Astrocyte (in vitro differentiated cells and primary cell): ENCODE results near the gene NCOR1.

Experiments used
- EZH2 ChIP-seq: IDR thresholded peaks from 2 replicates; pipeline ENCODE4 v1.6.1; 2012; ENCODE audit warnings: mild to moderate bottlenecking, low read length, inconsistent platforms; ENCODE audit not compliant: insufficient read depth
- TF ChIP-seq, protein P1 (sequence below): IDR thresholded peaks from 2 replicates; pipeline ENCODE4 v1.5.1; 2011; ENCODE audit warnings: low read depth, mild to moderate bottlenecking, inconsistent platforms, low read length, moderate library complexity; ENCODE audit not compliant: insufficient read depth

- TF ChIP-seq, protein P1, sequence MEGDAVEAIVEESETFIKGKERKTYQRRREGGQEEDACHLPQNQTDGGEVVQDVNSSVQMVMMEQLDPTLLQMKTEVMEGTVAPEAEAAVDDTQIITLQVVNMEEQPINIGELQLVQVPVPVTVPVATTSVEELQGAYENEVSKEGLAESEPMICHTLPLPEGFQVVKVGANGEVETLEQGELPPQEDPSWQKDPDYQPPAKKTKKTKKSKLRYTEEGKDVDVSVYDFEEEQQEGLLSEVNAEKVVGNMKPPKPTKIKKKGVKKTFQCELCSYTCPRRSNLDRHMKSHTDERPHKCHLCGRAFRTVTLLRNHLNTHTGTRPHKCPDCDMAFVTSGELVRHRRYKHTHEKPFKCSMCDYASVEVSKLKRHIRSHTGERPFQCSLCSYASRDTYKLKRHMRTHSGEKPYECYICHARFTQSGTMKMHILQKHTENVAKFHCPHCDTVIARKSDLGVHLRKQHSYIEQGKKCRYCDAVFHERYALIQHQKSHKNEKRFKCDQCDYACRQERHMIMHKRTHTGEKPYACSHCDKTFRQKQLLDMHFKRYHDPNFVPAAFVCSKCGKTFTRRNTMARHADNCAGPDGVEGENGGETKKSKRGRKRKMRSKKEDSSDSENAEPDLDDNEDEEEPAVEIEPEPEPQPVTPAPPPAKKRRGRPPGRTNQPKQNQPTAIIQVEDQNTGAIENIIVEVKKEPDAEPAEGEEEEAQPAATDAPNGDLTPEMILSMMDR: no peak
- no peak for TF ChIP-seq EZH2
These were observed 143.3 kb downstream of the NCOR1 start for GRCh38 chr17:16072031-16072430.
